NCI-H1436 treated with DMSO at 0.1 percent for 48 hours (cell line): ENCODE data around the gene FADS1.

ENCODE experiments used
- DNase-seq: peaks from one replicate; lab custom pipeline; 2025; lab: John Stamatoyannopoulos, UW

FADS1 gene

DNA sequence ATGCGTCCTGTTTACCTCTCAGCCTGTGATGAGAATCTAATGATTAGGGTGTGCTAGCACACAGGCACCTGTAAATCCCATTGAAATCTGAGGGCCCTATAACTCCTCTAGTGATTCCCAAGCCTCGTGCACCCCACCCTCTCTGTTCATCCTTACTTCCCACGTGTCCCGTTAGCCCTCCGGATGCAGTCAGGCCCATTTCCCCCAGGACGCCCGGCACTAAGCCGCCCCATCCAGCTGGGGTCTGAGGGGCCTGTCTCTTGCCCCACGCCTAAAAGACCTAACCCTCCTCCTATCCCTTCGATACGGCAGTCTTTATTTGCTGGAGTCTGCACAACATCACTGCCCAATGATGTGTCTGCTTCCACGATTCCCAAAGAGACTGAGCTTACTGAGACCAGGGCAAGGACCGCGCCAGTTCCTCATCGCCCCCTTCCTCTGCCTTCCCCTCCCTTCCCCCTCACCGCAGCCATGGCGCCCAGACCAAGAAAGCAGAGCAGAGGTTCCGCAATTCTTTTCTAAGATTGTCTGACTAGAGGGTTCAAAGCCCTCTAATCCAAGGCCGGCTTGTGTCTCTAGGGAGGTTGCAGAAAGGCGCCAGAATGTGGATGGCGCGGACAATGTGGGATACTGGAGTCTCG lies 10.2 kb upstream of the FADS1 start:
- DNase-seq, result no peak

DNA sequence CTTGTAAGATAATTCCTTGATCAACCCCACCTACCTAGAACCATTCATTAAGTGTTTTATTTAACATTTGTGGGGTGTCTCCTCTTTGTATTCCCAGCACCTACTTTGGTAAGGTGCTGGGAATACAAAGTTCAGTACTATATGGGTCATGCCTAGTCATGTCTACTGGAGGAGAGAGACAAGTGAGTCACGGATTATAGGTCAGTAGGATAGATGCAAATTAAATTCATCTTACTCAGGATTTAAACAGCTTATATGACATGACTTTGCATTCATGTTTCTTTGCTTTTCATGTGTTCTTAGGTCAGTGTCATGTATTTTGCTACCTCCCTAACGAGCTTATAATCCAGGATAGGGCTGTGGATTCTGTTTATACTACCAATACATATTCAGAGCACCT lies 3.4 kb upstream of the FADS1 start:
- DNase-seq, result no peak

DNA sequence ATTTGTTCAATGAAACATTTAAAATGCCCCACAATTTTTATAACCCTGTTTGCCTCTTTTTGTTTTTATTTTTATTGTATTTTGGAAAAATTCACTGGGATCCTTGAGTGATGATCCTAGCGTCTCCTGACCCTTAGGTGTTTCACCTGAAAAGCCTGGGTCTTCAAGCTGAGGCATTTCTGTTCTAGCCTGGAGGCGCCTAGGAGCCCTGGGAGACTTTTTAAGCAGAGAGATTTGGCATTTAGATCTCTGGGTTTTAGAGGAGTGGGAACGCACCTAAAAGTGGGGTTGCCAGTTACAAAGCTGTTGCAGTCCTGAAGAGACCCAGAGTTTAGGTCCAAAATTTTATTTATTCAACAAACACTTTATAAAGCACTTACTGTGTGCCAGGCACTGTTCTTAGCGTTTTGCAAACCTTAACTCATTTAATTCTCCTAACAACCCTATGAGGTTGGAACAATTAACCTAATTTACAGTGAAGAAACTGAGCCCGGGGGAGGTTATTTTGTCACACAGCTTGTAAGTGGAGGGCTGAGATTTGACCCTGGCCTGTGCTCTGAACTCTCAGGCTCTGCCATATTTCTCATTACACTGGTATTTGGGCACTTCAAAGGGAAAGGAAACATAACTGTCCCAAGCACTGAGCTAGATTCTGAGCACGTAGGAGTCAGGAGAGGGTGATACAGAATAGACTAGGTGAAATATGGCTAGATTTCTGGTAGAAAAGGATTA lies 834 bp upstream of the FADS1 start:
- DNase-seq, result no peak

DNA sequence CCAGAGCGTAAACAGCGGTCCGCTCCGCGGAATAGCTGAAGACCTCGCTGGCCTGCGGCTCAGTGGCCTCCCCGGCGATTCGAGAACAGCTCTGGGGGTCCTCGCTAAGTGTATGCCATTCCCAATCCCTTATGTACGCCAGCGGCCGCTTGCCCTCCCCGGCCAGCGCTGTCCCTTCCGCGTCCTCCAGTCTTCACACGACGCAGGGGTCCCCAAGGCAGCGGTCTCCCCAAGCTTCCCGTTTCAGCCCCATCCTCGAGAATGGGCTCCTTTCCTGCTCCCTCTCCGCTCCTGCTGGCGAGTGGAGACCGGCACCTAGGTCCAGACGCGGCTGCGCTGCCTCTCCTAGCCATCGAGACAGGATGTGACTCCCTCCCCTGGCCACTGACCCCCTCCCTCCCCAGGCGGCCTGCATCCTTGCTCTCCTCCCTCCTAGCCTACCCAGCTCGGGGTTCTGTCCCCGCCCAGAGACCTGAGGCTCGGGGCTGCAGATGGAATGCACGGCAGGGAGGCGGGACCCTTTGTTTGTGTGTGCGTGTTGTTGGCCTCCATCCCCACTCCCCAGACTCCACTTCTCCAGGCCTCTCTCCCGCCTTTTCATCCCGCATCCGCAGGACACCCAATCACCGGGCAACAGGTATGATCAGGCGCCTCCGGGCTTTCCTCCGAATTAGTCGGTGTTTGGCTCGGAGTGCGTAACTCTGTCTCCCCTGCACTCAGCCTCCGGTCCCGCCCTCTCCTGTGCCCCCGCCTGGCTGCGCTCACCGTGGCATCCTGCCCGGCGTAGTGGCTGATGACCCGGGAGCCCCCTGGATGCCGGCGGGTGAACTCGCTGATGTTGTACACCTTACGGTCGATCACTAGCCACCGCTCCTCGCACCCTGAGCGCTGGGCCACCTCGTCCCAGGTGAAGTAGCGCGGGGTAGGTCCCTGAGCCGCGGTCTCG lies 740 bp downstream of the FADS1 start:
- no peak for DNase-seq

DNA sequence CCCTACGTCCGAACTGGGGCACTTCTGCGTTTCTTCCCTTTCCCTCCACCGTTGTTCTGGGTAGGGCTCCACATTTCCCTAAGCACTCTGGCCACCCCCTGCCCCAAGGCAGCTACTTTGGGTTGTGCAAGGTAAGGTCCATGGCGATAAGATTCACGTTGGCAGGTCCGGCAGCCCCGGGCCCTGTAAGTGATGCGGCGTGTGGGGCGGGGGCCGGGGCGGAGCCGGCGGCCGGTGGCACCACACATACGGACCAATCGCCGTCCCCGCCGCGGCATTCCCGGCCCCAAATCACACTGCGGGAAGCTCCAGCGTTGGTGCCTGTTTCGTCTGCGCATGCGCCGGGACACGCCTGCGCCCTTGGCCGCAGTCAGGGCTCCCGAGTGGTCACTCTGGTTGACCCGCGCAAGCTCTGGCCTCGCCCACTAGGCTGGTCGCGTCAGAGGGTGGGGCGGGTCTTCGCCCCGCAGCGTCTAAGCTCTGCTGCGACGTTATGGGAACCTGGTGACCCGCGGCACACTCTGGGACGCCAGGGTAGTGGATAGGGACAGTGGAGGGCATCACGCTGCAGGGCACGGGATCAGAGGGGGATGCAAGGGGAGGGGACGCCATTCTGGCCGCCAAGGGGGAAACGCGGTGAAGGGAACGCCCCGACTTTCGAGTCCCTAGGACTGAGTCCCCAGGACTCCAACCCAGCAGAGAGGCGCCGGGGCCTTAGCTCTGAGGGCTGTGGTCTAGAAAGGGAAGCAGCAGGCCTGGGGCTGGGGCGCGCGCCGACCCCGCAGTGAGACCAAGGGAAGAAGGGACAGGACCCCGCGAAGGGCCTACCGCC lies 1.6 kb downstream of the FADS1 start:
- DNase-seq, result peak; percentile 48

DNA sequence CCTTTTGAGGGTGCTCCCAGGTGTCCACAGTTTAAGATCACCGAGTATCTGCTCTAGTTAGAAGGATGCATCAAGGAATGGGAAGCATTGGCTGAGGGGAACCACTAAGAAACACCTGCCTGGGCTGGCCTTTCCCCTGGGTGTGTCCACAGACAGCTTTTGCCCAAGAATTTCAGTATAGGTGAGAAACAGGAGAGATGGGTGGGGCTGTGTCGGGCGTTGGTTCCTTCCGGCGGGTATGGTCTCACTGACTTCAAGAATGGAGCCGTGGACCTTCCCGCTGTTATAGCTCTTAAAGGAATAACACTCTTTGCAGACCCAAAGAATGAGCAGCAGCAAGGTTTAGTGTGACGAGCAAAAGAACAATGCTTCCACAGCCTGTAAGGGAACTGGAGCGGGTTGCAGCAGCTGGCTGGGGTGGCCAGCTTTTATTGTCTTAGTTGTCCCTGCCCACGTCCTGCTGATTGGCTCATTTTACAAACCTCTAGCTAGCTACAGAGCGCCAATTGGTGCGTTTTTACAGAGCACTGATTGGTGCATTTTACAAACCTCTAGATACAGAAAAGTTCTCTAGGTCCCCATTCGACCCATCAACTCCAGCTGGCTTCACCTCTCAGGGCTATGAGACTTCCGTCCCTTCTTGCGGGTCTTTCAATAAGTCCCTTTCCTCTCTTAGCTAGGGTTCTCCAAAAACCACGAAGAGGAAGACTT lies 2.4 kb downstream of the FADS1 start:
- DNase-seq, result peak; percentile 15

DNA sequence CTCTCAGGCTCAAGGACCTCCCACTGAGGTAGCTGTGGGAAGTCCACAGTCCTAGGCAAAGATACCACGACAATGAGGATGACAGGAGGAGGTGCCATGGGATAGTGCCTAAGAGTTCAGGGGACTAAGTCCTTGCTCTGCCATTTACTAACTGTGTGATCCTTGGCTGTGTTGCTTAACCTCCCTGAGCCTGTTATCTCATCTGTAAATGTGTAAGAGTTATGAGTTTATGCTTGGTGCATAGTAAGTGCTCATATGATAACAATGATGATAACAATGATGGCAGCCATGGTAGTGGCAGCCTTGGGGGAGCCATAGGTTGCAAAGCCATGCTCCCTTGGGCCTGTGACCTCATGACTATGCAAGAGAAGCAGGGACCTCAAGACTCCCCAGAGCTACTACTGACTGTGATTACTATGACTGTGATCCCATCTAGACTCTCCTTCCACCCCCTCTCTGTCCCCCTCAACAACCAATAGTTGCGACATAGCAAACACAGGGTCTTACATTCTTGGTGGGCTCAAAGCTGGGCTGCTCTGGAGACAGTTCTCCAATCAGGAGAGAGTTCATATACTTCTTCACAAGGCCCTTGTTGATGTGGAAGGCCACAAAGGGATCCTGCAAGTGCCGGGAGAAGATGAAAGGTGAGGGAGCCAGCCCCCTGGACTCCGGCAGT lies 3.9 kb downstream of the FADS1 start:
- DNase-seq, result no peak

DNA sequence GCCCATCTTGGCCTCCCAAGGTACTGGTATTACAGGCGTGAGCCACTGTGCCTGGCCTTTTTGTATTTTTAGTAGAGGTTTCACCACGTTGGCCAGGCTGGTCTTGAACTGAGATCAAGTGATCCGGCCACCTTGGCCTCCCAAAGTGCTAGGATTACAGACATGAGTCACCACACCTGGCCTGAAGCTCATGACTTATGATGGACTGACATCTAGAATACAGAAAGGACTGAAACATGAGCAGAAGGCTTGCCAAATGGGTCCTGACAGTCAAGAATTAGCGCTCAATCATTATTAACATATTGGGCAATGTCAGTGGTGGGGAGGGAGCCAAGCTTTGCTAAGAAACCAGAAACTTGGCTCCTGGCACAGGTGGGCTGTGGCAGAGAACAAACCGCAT lies 5.0 kb downstream of the FADS1 start:
- no peak for DNase-seq

DNA sequence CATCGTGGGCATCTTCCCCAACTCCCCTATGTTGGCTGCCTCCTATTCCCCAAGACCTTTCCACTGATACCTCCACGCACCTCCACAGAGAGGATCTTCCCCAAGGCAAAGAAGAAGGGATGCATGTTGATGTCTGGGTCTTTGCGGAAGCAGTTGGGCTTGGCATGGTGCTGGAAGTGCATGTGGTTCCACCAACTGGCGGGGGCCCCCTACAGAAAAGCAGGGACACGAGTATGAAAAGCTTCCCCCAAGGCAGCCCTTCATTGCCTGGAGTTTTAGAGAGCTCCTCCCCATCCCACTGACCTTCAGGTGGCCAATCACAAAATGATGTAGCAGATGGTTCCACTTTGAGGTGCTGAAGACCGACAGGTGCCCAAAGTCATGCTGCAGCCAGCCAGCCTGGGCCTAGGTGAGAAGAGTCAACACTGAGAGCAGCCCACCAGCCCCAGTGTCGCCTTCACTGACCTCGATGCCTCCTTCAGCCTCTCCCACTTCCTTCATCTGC lies 6.1 kb downstream of the FADS1 start:
- no peak for DNase-seq

DNA sequence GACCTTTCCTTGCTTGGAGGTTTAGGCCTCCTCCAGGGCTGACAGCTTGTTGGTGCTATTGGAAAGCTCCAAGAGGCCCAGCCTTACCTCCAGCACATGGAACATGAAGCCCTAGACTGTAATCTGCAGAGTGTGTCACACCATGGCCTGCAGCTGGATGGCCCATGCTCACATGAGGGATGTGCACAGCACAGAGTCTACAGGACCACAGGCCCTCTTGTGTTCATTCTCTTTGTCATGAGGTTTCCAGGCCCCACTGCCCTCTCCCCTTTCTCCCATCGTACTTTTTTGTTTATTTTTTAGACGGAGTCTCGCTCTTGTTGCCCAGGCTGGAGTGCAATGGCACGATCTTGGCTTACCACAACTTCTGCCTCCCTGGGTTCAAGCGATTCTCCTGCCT lies 10.0 kb downstream of the FADS1 start:
- no peak for DNase-seq

DNA sequence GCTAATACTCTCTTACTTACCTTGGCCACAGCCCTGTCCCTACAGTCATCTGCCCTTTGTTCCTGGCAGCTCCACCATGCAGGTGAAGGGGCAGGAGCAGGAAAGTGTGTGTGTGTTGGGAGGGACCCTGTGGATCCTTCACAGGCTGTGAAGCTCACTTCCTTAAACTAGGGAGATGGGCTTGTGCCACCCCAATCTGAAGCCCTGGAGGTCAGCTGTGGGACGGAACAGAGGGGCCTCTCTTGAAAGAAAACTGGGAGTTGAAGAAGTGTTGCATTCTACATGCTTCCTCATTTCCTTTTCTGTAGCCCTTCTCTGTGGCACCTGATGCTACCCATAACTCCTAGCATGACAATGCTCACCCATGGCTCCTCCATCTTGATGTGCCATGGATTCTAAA lies 11.7 kb downstream of the FADS1 start:
- no peak for DNase-seq

DNA sequence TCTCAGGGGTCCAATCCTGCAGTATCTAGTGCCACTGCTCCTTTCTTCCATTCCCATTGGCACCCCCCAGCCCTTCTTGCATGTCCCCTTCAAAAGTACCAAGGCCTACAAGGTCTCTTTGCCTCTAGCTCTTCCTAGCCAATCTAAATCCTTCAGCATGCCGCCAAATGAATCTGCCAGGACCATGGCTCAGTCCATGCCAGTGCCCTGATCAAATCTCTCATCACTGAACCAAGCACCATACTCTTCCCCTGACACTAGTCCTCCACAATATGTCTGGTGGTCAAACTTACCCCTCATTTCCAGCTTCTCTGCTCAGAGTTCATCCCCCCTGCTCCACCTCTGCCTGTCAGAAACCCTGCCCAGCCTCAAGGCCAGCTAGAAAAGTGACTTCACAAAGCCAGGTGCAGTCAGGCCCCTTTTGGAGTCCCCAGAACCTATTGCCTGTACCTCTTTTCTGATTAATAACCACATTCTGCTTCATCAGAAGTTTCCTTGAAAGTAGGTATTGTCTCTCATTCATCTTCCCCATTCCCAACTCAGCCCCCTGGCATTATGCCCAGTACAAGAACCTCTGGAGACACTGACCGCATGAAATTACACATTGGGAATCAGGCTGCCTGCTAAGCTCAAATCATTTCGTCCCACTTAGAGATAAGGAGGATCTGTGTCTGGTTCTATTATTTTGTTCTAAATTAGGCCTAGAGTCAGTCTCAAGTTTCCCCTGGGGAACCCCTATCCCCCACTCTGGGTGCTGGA lies 12.7 kb downstream of the FADS1 start:
- no peak for DNase-seq

DNA sequence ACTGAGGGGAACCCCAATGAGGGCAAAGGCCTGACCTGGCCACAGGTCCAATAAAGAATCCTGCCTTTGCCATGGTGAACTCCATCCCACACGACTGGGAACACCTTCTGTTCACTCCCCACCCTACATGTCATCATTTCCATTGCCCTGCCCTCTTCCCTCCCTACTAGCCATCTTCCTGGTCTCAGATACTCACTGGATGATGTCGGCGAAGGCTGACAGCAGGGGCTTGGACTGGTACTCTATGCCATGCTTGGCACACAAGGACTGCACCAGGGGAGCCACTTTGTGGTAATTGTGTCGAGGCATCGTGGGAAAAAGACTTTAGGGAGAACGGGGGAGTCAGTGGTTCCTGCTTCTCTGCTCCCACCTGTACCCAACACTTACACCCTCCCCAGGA lies 14.2 kb downstream of the FADS1 start:
- no peak for DNase-seq

DNA sequence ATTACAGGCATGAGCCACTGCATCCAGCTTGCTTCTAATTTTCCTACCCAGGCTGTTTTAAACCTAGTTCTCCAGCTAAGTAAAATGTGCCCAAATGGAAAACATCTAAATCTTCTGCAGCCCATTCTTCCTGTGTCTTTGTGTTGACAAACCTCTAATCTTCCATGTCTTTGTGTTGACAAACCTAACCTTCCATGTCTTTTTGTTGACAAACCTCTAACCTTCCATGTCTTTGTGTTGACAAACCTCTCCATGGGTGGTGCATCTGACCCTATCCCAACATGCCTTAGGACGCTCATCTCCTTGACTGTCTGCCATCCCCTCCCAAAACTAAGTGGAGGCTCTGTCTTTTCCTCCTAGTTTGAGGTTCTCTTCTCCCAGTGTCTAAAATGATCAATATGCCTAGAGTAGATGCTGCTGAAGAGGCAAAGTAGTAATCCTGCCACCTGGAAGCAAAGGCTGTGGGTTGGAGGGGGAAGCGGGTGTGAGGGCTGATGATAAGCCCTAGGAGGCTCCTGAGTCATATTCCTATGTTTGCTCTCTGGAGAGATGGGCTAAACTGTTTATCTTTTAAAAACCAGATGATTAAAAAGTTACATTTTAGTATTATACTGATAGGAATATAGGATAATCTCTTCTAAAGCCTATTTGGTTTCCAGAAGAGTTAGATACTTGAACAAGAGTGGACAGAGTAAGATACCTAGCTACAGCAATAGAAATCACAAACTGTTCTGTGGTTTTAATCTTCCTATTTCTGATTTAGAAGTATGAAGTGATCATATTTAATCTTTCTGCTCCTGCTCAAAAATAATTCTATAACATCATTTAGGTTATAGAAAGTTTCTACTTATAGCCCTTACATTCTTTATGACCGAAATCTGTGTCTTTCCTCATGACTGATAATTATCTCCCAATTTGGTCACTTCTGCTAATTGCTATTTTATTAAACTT lies 16.2 kb downstream of the FADS1 start:
- no peak for DNase-seq

DNA sequence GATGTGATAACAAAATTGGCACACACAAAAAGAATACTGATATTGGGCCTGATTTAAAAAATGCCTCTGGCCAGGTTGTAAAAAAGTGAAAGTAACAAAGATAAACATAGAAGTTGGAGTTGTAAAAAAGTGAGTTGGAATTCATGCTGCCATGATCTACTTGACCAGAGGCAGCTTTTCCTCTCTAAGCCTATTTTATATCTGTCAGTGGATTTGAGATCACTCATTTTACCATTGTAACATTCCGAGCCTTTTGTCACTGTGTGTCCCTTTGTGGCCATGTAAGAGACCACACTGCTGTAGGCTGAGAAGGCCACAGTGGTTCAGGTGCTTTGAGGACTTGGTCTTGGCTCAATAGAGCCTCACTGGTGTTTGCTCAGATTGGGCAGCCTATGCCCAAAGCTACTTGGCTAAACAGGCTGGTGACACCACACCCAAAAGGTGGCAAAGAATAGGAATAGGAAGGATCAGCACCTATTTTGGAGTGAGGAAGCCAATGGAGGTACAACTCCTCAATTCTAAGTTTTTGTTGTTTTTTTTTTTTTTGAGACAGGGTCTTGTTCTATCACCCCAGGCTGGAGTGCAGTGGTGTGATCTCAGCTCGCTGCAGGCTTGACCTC lies 17.0 kb downstream of the FADS1 start:
- no peak for DNase-seq

DNA sequence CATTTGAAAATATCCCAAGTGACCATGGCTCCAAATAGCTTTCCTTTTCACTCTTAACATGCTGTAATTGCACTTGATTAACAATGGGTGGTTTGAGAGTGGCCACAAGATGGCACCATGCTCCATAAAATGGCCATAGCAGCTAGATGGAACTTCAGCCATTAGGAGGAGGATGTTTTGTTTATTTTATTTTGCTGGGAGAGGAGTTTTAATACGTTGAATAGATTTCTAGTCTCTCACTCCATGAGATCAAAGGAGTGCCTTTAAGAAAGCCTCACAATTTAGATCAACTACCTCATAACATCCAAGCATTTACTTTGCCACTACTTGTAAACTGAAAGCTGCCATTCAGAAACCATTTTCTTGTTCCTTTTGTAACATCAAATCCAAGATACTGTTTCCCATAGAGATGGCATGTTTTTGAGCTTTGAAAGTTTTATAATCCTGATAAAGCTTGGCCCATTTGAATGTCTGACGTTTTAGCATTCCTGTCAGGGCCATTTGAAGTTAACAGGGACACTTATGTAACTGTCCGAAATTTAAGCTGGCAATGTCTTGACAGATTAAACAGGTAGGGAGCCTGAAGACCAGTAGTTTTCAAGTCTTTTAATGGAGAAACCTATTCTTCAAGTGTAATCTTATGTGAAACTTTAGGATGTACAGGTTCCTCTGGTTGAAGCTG lies 19.4 kb downstream of the FADS1 start:
- DNase-seq, result peak; percentile 40

DNA sequence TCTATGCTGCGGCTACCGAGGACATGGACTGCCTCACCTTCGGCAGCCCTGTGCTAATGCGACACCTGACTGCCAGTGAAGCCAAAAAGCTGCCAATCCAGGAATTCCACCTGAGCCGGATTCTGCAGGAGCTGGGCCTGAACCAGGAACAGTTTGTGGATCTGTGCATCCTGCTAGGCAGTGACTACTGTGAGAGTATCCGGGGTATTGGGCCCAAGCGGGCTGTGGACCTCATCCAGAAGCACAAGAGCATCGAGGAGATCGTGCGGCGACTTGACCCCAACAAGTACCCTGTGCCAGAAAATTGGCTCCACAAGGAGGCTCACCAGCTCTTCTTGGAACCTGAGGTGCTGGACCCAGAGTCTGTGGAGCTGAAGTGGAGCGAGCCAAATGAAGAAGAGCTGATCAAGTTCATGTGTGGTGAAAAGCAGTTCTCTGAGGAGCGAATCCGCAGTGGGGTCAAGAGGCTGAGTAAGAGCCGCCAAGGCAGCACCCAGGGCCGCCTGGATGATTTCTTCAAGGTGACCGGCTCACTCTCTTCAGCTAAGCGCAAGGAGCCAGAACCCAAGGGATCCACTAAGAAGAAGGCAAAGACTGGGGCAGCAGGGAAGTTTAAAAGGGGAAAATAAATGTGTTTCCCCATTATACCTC lies 20.8 kb downstream of the FADS1 start:
- no peak for DNase-seq
